Liver (tissue), 3 donors: ENCODE measurements around the gene ELOVL2.

ENCODE experiments used
- EGR1 ChIP-seq, 2 donors: IDR thresholded peaks; 2 replicates each; pipeline ENCODE4 v1.6.1; 2016 to 2018; ENCODE audit warnings: antibody characterized with exemption in 2 of 2, low read depth in 2 of 2
- GABPA ChIP-seq, 2 donors: IDR thresholded peaks in 1 of 2; conservative IDR thresholded peaks in 1 of 2; 2 replicates each; pipeline ENCODE4 v1.6.1; 2016; ENCODE audit warnings: antibody characterized with exemption in 2 of 2, mild to moderate bottlenecking in 1 of 2, moderate library complexity in 1 of 2
- HNF4A ChIP-seq, 2 donors: conservative IDR thresholded peaks; 2 replicates each; pipeline ENCODE4 v1.6.1; 2016; ENCODE audit warnings: antibody characterized with exemption in 2 of 2, mild to moderate bottlenecking in 2 of 2
- HNF4G ChIP-seq: IDR thresholded peaks from 2 replicates; pipeline ENCODE4 v1.6.1; 2016; ENCODE audit warnings: antibody characterized with exemption
- JUND ChIP-seq, 2 donors: IDR thresholded peaks; 2 replicates each; pipeline ENCODE4 v1.6.1; 2016; ENCODE audit warnings: antibody characterized with exemption in 2 of 2
- RAD21 ChIP-seq, 2 donors: IDR thresholded peaks; 2 replicates each; pipeline ENCODE4 v1.6.1; 2016; ENCODE audit warnings: antibody characterized with exemption in 2 of 2, mild to moderate bottlenecking in 2 of 2
- TAF1 ChIP-seq: conservative IDR thresholded peaks from 2 replicates; pipeline ENCODE4 v1.6.1; 2016; ENCODE audit warnings: antibody characterized with exemption, mild to moderate bottlenecking
- YY1 ChIP-seq: IDR thresholded peaks from 2 replicates; pipeline ENCODE4 v1.6.1; 2016; ENCODE audit warnings: antibody characterized with exemption, mild to moderate bottlenecking
- TF ChIP-seq, protein P1 (sequence below): fragments of 150-350 bp; IDR thresholded peaks from 2 replicates; pipeline ENCODE4 v1.5.1; 2017; ENCODE audit warnings: improper control_type of control experiment, low read depth, low read length; ENCODE audit not compliant: missing input control
- TF ChIP-seq, protein P2 (sequence below): IDR thresholded peaks from 2 replicates; pipeline ENCODE4 v1.6.1; 2016; ENCODE audit warnings: antibody characterized with exemption
- TF ChIP-seq, protein P3 (sequence below): IDR thresholded peaks from 2 replicates; pipeline ENCODE4 v1.6.1; 2016; ENCODE audit warnings: antibody characterized with exemption, mild to moderate bottlenecking
- donor health status: healthy.
- donor health status: healthy.

DNA sequence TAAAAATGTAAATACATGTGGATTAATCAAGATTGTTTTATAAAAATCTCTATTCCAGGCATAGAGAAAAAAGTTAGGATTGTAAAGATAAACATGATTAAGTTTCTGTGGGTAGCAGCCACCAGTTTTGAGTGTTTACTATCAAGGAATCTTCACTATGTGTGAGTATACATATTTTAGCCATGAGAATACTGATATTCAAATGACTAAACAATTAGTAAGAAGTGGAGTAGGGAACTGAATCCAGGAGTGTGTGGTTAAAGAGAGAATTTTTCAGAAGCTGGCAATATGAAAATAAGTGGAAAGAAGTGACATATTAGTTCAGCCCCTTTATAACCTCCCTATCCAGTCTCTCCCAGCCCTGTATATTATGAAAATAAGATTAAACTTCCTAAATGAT lies 10.3 kb downstream of the ELOVL2 start:
- TF ChIP-seq, protein P1, sequence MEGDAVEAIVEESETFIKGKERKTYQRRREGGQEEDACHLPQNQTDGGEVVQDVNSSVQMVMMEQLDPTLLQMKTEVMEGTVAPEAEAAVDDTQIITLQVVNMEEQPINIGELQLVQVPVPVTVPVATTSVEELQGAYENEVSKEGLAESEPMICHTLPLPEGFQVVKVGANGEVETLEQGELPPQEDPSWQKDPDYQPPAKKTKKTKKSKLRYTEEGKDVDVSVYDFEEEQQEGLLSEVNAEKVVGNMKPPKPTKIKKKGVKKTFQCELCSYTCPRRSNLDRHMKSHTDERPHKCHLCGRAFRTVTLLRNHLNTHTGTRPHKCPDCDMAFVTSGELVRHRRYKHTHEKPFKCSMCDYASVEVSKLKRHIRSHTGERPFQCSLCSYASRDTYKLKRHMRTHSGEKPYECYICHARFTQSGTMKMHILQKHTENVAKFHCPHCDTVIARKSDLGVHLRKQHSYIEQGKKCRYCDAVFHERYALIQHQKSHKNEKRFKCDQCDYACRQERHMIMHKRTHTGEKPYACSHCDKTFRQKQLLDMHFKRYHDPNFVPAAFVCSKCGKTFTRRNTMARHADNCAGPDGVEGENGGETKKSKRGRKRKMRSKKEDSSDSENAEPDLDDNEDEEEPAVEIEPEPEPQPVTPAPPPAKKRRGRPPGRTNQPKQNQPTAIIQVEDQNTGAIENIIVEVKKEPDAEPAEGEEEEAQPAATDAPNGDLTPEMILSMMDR, result no peak
- no peak for TF ChIP-seq YY1
- TF ChIP-seq, protein P2, sequence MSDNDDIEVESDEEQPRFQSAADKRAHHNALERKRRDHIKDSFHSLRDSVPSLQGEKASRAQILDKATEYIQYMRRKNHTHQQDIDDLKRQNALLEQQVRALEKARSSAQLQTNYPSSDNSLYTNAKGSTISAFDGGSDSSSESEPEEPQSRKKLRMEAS, result no peak
- TF ChIP-seq JUND (IDR thresholded peaks at IDR 0.05), result no peak
- no peak for TF ChIP-seq RAD21 (IDR thresholded peaks at IDR 0.05)
- no peak for TF ChIP-seq TAF1
- no peak for TF ChIP-seq HNF4G
- TF ChIP-seq GABPA (IDR thresholded peaks at IDR 0.05 in 1 of 2, conservative IDR thresholded peaks at IDR 0.05 in 1 of 2), result no peak
- TF ChIP-seq, protein P3, sequence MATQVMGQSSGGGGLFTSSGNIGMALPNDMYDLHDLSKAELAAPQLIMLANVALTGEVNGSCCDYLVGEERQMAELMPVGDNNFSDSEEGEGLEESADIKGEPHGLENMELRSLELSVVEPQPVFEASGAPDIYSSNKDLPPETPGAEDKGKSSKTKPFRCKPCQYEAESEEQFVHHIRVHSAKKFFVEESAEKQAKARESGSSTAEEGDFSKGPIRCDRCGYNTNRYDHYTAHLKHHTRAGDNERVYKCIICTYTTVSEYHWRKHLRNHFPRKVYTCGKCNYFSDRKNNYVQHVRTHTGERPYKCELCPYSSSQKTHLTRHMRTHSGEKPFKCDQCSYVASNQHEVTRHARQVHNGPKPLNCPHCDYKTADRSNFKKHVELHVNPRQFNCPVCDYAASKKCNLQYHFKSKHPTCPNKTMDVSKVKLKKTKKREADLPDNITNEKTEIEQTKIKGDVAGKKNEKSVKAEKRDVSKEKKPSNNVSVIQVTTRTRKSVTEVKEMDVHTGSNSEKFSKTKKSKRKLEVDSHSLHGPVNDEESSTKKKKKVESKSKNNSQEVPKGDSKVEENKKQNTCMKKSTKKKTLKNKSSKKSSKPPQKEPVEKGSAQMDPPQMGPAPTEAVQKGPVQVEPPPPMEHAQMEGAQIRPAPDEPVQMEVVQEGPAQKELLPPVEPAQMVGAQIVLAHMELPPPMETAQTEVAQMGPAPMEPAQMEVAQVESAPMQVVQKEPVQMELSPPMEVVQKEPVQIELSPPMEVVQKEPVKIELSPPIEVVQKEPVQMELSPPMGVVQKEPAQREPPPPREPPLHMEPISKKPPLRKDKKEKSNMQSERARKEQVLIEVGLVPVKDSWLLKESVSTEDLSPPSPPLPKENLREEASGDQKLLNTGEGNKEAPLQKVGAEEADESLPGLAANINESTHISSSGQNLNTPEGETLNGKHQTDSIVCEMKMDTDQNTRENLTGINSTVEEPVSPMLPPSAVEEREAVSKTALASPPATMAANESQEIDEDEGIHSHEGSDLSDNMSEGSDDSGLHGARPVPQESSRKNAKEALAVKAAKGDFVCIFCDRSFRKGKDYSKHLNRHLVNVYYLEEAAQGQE, result no peak
- TF ChIP-seq EGR1 (IDR thresholded peaks at IDR 0.05; ENCODE audit: low read depth in 2 of 2), result no peak
- TF ChIP-seq HNF4A (conservative IDR thresholded peaks at IDR 0.05), result no peak
